K562 (cell line): ENCODE measurements around the gene TSG101.

Source experiments
- CC2D1A ChIP-seq: fragments of 450-650 bp; IDR thresholded peaks from 2 replicates; pipeline ENCODE4 v1.6.1; 2017; ENCODE audit warnings: mild to moderate bottlenecking
- HDAC3 ChIP-seq: fragments of 450-650 bp; IDR thresholded peaks from 2 replicates; pipeline ENCODE4 v1.6.1; 2018; ENCODE audit warnings: borderline replicate concordance, mild to moderate bottlenecking, moderate library complexity; ENCODE audit not compliant: partially characterized antibody
- JUND ChIP-seq, 2 experiments: IDR thresholded peaks; 2 replicates in 1 of 2; 3 replicates in 1 of 2; pipeline ENCODE4 v1.6.1; 2011; ENCODE audit warnings: borderline replicate concordance in 2 of 2, low read depth in 2 of 2, low read length in 2 of 2, improper control_type of control experiment in 1 of 2, missing biosample characterization in 1 of 2, missing genetic modification characterization in 1 of 2, missing genetic modification reagents in 1 of 2
- POLR2AphosphoS5 ChIP-seq: IDR thresholded peaks from 2 replicates; pipeline ENCODE4 v1.6.1; 2011; ENCODE audit warnings: mild to moderate bottlenecking, low read depth, low read length, moderate library complexity; ENCODE audit not compliant: control insufficient read depth, insufficient read depth
- ZNF224 ChIP-seq: sonication (generic); formaldehyde crosslinking; IDR thresholded peaks from 2 replicates; pipeline ENCODE4 v1.8.0; 2022; ENCODE audit warnings: mild to moderate bottlenecking, missing genetic modification reagents
- TF ChIP-seq, protein P1 (sequence below): sonication (generic); formaldehyde crosslinking; IDR thresholded peaks from 2 replicates; pipeline ENCODE4 v1.8.0; 2022; ENCODE audit warnings: missing genetic modification reagents, mild to moderate bottlenecking, borderline replicate concordance
- TF ChIP-seq, protein P2 (sequence below), 3 experiments: IDR thresholded peaks in 2 of 3; conservative IDR thresholded peaks in 1 of 3; 2 replicates each; pipeline ENCODE4 v1.5.1; 2011 to 2012; ENCODE audit warnings: low read length in 3 of 3, mild to moderate bottlenecking in 3 of 3, control low read depth in 2 of 3, improper control_type of control experiment in 1 of 3, inconsistent platforms in 1 of 3, low read depth in 1 of 3, mixed read lengths in 1 of 3, moderate library complexity in 1 of 3; ENCODE audit not compliant: insufficient read depth in 2 of 3
- TF ChIP-seq, protein P3 (sequence below): fragments of 450-650 bp; formaldehyde crosslinking; IDR thresholded peaks from 2 replicates; pipeline ENCODE4 v1.4.0; 2022; ENCODE audit warnings: missing genetic modification characterization
- TF ChIP-seq, protein P4 (sequence below): fragments of 450-650 bp; formaldehyde crosslinking; IDR thresholded peaks from 2 replicates; pipeline ENCODE4 v1.4.0; 2020; ENCODE audit warnings: mild to moderate bottlenecking, mixed read lengths
- TF ChIP-seq, protein P5 (sequence below): sonication (generic); formaldehyde crosslinking; IDR thresholded peaks from 2 replicates; pipeline ENCODE4 v1.8.1; 2022; ENCODE audit warnings: missing genetic modification reagents

DNA sequence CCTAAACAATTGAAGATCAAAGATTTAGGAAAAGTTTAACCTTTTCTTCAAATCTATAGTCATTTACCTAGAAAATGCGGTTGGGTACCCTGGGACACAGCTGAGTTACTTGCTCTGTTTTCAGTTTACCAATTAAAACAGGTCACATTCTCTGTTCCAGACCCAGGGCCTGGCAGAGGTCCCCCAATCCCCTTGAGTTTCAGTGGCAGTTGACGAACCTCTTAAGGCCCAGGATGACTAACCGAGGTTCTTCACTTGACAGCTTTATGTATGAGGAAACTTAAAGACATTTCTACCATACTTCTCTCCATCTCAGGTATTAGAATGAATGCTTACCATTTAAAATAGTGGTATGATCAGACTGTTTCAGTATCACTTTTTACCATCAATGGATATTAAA, 54.7 kb downstream of the TSG101 start:
- TF ChIP-seq ZNF224 (CRISPR knock-in tag) (no peak), POLR2AphosphoS5 (no peak), JUND (IDR thresholded peaks at IDR 0.05; ENCODE audit: borderline replicate concordance, low read depth, low read length) (no peak), JUND (tag; IDR thresholded peaks at IDR 0.05; ENCODE audit: borderline replicate concordance, low read depth, low read length) (no peak), HDAC3 (no peak), CC2D1A (no peak)
- TF ChIP-seq, protein P1, sequence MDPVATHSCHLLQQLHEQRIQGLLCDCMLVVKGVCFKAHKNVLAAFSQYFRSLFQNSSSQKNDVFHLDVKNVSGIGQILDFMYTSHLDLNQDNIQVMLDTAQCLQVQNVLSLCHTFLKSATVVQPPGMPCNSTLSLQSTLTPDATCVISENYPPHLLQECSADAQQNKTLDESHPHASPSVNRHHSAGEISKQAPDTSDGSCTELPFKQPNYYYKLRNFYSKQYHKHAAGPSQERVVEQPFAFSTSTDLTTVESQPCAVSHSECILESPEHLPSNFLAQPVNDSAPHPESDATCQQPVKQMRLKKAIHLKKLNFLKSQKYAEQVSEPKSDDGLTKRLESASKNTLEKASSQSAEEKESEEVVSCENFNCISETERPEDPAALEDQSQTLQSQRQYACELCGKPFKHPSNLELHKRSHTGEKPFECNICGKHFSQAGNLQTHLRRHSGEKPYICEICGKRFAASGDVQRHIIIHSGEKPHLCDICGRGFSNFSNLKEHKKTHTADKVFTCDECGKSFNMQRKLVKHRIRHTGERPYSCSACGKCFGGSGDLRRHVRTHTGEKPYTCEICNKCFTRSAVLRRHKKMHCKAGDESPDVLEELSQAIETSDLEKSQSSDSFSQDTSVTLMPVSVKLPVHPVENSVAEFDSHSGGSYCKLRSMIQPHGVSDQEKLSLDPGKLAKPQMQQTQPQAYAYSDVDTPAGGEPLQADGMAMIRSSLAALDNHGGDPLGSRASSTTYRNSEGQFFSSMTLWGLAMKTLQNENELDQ (CRISPR knock-in tag), result no peak
- TF ChIP-seq, protein P2, sequence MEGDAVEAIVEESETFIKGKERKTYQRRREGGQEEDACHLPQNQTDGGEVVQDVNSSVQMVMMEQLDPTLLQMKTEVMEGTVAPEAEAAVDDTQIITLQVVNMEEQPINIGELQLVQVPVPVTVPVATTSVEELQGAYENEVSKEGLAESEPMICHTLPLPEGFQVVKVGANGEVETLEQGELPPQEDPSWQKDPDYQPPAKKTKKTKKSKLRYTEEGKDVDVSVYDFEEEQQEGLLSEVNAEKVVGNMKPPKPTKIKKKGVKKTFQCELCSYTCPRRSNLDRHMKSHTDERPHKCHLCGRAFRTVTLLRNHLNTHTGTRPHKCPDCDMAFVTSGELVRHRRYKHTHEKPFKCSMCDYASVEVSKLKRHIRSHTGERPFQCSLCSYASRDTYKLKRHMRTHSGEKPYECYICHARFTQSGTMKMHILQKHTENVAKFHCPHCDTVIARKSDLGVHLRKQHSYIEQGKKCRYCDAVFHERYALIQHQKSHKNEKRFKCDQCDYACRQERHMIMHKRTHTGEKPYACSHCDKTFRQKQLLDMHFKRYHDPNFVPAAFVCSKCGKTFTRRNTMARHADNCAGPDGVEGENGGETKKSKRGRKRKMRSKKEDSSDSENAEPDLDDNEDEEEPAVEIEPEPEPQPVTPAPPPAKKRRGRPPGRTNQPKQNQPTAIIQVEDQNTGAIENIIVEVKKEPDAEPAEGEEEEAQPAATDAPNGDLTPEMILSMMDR (IDR thresholded peaks at IDR 0.05 in 2 of 3, conservative IDR thresholded peaks at IDR 0.05 in 1 of 3; ENCODE audit: insufficient read depth in 2 of 3, low read depth in 1 of 3, low read length in 3 of 3), result no peak
- TF ChIP-seq, protein P3, sequence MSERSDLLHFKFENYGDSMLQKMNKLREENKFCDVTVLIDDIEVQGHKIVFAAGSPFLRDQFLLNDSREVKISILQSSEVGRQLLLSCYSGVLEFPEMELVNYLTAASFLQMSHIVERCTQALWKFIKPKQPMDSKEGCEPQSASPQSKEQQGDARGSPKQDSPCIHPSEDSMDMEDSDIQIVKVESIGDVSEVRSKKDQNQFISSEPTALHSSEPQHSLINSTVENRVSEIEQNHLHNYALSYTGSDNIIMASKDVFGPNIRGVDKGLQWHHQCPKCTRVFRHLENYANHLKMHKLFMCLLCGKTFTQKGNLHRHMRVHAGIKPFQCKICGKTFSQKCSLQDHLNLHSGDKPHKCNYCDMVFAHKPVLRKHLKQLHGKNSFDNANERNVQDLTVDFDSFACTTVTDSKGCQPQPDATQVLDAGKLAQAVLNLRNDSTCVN (CRISPR knock-in tag), result no peak
- TF ChIP-seq, protein P4, sequence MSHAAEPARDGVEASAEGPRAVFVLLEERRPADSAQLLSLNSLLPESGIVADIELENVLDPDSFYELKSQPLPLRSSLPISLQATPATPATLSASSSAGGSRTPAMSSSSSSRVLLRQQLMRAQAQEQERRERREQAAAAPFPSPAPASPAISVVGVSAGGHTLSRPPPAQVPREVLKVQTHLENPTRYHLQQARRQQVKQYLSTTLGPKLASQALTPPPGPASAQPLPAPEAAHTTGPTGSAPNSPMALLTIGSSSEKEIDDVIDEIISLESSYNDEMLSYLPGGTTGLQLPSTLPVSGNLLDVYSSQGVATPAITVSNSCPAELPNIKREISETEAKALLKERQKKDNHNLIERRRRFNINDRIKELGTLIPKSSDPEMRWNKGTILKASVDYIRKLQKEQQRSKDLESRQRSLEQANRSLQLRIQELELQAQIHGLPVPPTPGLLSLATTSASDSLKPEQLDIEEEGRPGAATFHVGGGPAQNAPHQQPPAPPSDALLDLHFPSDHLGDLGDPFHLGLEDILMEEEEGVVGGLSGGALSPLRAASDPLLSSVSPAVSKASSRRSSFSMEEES (CRISPR knock-in tag), result no peak
- TF ChIP-seq, protein P5, sequence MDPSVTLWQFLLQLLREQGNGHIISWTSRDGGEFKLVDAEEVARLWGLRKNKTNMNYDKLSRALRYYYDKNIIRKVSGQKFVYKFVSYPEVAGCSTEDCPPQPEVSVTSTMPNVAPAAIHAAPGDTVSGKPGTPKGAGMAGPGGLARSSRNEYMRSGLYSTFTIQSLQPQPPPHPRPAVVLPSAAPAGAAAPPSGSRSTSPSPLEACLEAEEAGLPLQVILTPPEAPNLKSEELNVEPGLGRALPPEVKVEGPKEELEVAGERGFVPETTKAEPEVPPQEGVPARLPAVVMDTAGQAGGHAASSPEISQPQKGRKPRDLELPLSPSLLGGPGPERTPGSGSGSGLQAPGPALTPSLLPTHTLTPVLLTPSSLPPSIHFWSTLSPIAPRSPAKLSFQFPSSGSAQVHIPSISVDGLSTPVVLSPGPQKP (CRISPR knock-in tag), result no peak
